ENCODE data around the gene RAB1B.

RAB1B gene

GRCh38 chr11:66268244-66268951, at the start of gene RAB1B:
Gene RAB1B (plus strand): TSS chr11:66268639. CDS start chr11:66268680, 41 bp downstream.
- Histone ChIP-seq H3K4me1 (ENCODE audit: insufficient read depth, low read length) (peaks cover 7% of the 10 kb centered on the region; the same call in 1 of the 2 replicates), H3K27ac (ENCODE audit: low read length) (peak within 1 kb of the TSS; percentile 74), H3K9ac (ENCODE audit: low read depth, low read length) (peak within 1 kb of the TSS; percentile 92), H3K27me3 (ENCODE audit: insufficient read depth, low read length) (no peaks in the 10 kb centered on the region), H3K9me3 (ENCODE audit: insufficient read depth, low read depth, low read length) (no peaks in the 10 kb centered on the region), H3K36me3 (ENCODE audit: insufficient read depth, low read depth, low read length) (peaks cover 40% of the 10 kb centered on the region), H3K4me3 (ENCODE audit: low read length) (peak within 1 kb of the TSS; percentile 96)

GRCh38 chr11:66218846-66219620, 49.4 kb upstream of the RAB1B start:
- Histone ChIP-seq H3K4me1 (ENCODE audit: insufficient read depth, low read length) (no peaks in the 10 kb centered on the region), H3K27ac (ENCODE audit: low read length) (no peak overlapping the region), H3K27me3 (ENCODE audit: insufficient read depth, low read length) (no peaks in the 10 kb centered on the region), H3K9ac (ENCODE audit: low read depth, low read length) (no peak overlapping the region), H3K9me3 (ENCODE audit: insufficient read depth, low read depth, low read length) (no peaks in the 10 kb centered on the region), H3K36me3 (ENCODE audit: insufficient read depth, low read depth, low read length) (peaks cover 12% of the 10 kb centered on the region; the same call in 1 of the 2 replicates), H3K4me3 (ENCODE audit: low read length) (no peak overlapping the region)

- Histone ChIP-seq H3K9me3 (ENCODE audit: insufficient read depth, low read depth, low read length) (no peaks in the 10 kb centered on the region), H3K27me3 (ENCODE audit: insufficient read depth, low read length) (no peaks in the 10 kb centered on the region), H3K4me1 (ENCODE audit: insufficient read depth, low read length) (no peaks in the 10 kb centered on the region), H3K36me3 (ENCODE audit: insufficient read depth, low read depth, low read length) (peaks cover 12% of the 10 kb centered on the region; the same call in 1 of the 2 replicates), H3K27ac (ENCODE audit: low read length) (no peak overlapping the region), H3K9ac (ENCODE audit: low read depth, low read length) (no peak overlapping the region), H3K4me3 (ENCODE audit: low read length) (no peak overlapping the region)
Observed at GRCh38 chr11:66219846-66220565, 48.4 kb upstream of the RAB1B start.

- no peak overlapping the region for H3K27ac ChIP-seq (ENCODE audit: low read length)
- peaks cover 12% of the 10 kb centered on the region; the same call in 1 of the 2 replicates for H3K36me3 ChIP-seq (ENCODE audit: insufficient read depth, low read depth, low read length)
- H3K27me3 ChIP-seq (ENCODE audit: insufficient read depth, low read length) = no peaks in the 10 kb centered on the region
Observed at GRCh38 chr11:66220566-66220935, 47.9 kb upstream of the RAB1B start.

GRCh38 chr11:66221012-66221411, 47.4 kb upstream of the RAB1B start:
- H3K27ac ChIP-seq (ENCODE audit: low read length) = no peak overlapping the region
- no peaks in the 10 kb centered on the region for H3K27me3 ChIP-seq (ENCODE audit: insufficient read depth, low read length)
- H3K4me3 ChIP-seq (ENCODE audit: low read length) = no peak overlapping the region
- no peak overlapping the region for H3K9ac ChIP-seq (ENCODE audit: low read depth, low read length)
- H3K36me3 ChIP-seq (ENCODE audit: insufficient read depth, low read depth, low read length) = peaks cover 11% of the 10 kb centered on the region; the same call in 1 of the 2 replicates
- H3K9me3 ChIP-seq (ENCODE audit: insufficient read depth, low read depth, low read length) = no peaks in the 10 kb centered on the region
- H3K4me1 ChIP-seq (ENCODE audit: insufficient read depth, low read length) = no peaks in the 10 kb centered on the region

More at GRCh38 chr11:66220566-66220935, 47.9 kb upstream of the RAB1B start:
- no peaks in the 10 kb centered on the region for H3K9me3 ChIP-seq (ENCODE audit: insufficient read depth, low read depth, low read length)
- no peaks in the 10 kb centered on the region for H3K4me1 ChIP-seq (ENCODE audit: insufficient read depth, low read length)
- H3K4me3 ChIP-seq (ENCODE audit: low read length) = no peak overlapping the region
- H3K9ac ChIP-seq (ENCODE audit: low read depth, low read length) = no peak overlapping the region

GRCh38 chr11:66221726-66222236, 46.7 kb upstream of the RAB1B start:
- Histone ChIP-seq H3K27ac (ENCODE audit: low read length) (no peak overlapping the region), H3K9ac (ENCODE audit: low read depth, low read length) (no peak overlapping the region), H3K4me1 (ENCODE audit: insufficient read depth, low read length) (no peaks in the 10 kb centered on the region), H3K27me3 (ENCODE audit: insufficient read depth, low read length) (no peaks in the 10 kb centered on the region), H3K4me3 (ENCODE audit: low read length) (no peak overlapping the region), H3K9me3 (ENCODE audit: insufficient read depth, low read depth, low read length) (no peaks in the 10 kb centered on the region), H3K36me3 (ENCODE audit: insufficient read depth, low read depth, low read length) (peaks cover 7% of the 10 kb centered on the region; the same call in 1 of the 2 replicates)

- H3K36me3 ChIP-seq (ENCODE audit: insufficient read depth, low read depth, low read length) = peaks cover 2% of the 10 kb centered on the region; the same call in 1 of the 2 replicates
- no peak overlapping the region for H3K9ac ChIP-seq (ENCODE audit: low read depth, low read length)
- H3K27ac ChIP-seq (ENCODE audit: low read length) = no peak overlapping the region
- H3K4me3 ChIP-seq (ENCODE audit: low read length) = no peak overlapping the region
- H3K9me3 ChIP-seq (ENCODE audit: insufficient read depth, low read depth, low read length) = no peaks in the 10 kb centered on the region
- no peaks in the 10 kb centered on the region for H3K27me3 ChIP-seq (ENCODE audit: insufficient read depth, low read length)
- H3K4me1 ChIP-seq (ENCODE audit: insufficient read depth, low read length) = no peaks in the 10 kb centered on the region
Observed at GRCh38 chr11:66222358-66223149, 45.9 kb upstream of the RAB1B start.

GRCh38 chr11:66224226-66224855, 44.1 kb upstream of the RAB1B start:
- H3K4me1 ChIP-seq (ENCODE audit: insufficient read depth, low read length) = peaks cover 4% of the 10 kb centered on the region; the same call in 1 of the 2 replicates
- no peaks in the 10 kb centered on the region for H3K27me3 ChIP-seq (ENCODE audit: insufficient read depth, low read length)

GRCh38 chr11:66225066-66225465, 43.4 kb upstream of the RAB1B start:
- Histone ChIP-seq H3K27me3 (ENCODE audit: insufficient read depth, low read length) (no peaks in the 10 kb centered on the region), H3K36me3 (ENCODE audit: insufficient read depth, low read depth, low read length) (no peaks in the 10 kb centered on the region), H3K4me1 (ENCODE audit: insufficient read depth, low read length) (peaks cover 4% of the 10 kb centered on the region; the same call in 1 of the 2 replicates), H3K27ac (ENCODE audit: low read length) (no peak overlapping the region), H3K9ac (ENCODE audit: low read depth, low read length) (no peak overlapping the region), H3K9me3 (ENCODE audit: insufficient read depth, low read depth, low read length) (no peaks in the 10 kb centered on the region), H3K4me3 (ENCODE audit: low read length) (no peak overlapping the region)

More at GRCh38 chr11:66224226-66224855, 44.1 kb upstream of the RAB1B start:
- no peak overlapping the region for H3K27ac ChIP-seq (ENCODE audit: low read length)
- no peaks in the 10 kb centered on the region for H3K36me3 ChIP-seq (ENCODE audit: insufficient read depth, low read depth, low read length)
- no peak overlapping the region for H3K4me3 ChIP-seq (ENCODE audit: low read length)
- H3K9ac ChIP-seq (ENCODE audit: low read depth, low read length) = no peak overlapping the region
- no peaks in the 10 kb centered on the region for H3K9me3 ChIP-seq (ENCODE audit: insufficient read depth, low read depth, low read length)

- no peaks in the 10 kb centered on the region for H3K27me3 ChIP-seq (ENCODE audit: insufficient read depth, low read length)
- H3K4me3 ChIP-seq (ENCODE audit: low read length) = no peak overlapping the region
- no peaks in the 10 kb centered on the region for H3K36me3 ChIP-seq (ENCODE audit: insufficient read depth, low read depth, low read length)
- peaks cover 4% of the 10 kb centered on the region; the same call in 1 of the 2 replicates for H3K4me1 ChIP-seq (ENCODE audit: insufficient read depth, low read length)
- no peak overlapping the region for H3K9ac ChIP-seq (ENCODE audit: low read depth, low read length)
- H3K27ac ChIP-seq (ENCODE audit: low read length) = no peak overlapping the region
- no peaks in the 10 kb centered on the region for H3K9me3 ChIP-seq (ENCODE audit: insufficient read depth, low read depth, low read length)
Observed at GRCh38 chr11:66226101-66226500, 42.3 kb upstream of the RAB1B start.

Measured in iPS-20b (cell line).